ENCODE results near the gene MEIS2.

MEIS2 gene

DNA sequence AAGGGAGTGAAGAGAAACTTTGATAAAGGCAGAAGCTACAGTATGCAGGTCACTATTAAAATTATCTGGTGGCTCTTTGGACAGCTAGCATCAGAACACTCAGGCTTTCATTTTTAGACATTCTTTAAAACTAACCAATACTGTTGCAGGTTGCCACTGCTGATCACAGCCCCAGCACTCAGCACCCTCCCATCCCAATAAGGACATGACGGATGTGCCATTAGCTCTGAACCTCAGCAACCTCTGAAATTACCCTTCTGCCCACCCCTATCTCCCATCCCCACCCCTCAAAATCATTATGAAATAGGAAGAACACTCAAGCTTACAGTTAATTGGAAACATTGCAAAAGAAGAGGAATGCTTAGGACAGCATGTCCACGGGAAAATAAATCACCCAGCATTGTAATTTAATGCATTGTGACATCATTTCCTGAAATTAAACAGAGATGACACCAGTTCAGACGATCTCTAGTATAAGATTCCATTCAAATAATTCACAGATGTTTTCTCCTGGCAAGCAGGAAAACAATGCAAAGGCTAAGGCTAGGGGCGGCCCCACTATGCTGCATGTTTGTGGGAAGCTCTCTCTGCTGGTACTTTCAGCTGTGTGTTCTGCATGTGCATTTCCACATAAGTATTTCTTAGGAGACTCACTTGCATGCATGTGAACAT, 71.6 kb downstream of the MEIS2 start:
- POLR2A ChIA-PET: interaction anchor here (0.6 kb wide), 1 partner anchor 17 kb away, joined by 3 read pairs; no protein-coding TSS in a partner anchor
- Histone ChIP-seq H3K36me3 (ENCODE audit: control insufficient read depth in 2 of 2, insufficient read depth in 1 of 2, low read length in 2 of 2) (no peaks in the 10 kb centered on the region), H3K9me3 (ENCODE audit: control insufficient read depth, insufficient read depth, low read depth, low read length) (no peaks in the 10 kb centered on the region), H3K4me3 (ENCODE audit: low read depth, low read length) (no peak overlapping the region), H3K27ac (ENCODE audit: extremely low read depth, low read depth, low read length) (no peak overlapping the region), H3K4me1 (ENCODE audit: control insufficient read depth, insufficient read depth, low read length) (peaks cover 5% of the 10 kb centered on the region; the same call in 1 of the 2 replicates)
- CTCF ChIA-PET: interaction anchor here (0.6 kb wide), 1 partner anchor 10 kb away, joined by 3 read pairs; no protein-coding TSS in a partner anchor
- TF ChIP-seq, protein P1, sequence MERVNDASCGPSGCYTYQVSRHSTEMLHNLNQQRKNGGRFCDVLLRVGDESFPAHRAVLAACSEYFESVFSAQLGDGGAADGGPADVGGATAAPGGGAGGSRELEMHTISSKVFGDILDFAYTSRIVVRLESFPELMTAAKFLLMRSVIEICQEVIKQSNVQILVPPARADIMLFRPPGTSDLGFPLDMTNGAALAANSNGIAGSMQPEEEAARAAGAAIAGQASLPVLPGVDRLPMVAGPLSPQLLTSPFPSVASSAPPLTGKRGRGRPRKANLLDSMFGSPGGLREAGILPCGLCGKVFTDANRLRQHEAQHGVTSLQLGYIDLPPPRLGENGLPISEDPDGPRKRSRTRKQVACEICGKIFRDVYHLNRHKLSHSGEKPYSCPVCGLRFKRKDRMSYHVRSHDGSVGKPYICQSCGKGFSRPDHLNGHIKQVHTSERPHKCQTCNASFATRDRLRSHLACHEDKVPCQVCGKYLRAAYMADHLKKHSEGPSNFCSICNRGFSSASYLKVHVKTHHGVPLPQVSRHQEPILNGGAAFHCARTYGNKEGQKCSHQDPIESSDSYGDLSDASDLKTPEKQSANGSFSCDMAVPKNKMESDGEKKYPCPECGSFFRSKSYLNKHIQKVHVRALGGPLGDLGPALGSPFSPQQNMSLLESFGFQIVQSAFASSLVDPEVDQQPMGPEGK (tag by site-specific recombination; IDR thresholded peaks at IDR 0.05): no peak

DNA sequence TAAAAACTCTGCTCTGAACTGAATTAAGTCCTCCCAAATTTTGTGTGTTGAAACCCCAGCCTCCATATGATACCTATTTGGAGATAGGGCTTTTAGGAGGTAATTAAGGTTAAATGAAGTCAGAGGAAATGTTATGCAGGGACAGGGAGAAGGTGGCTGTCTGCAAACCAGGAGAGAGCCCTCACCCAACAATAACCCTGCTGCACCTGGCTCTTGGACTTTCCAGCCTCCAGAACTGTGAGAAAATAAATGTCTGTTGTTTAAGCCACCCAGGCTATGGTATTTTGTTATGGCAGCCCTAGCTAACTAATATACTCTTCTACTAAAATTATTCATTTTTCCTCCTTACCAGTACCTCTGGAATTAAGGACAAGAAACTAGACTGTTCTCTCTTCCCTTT, 79.5 kb downstream of the MEIS2 start:
- H3K36me3 ChIP-seq (ENCODE audit: control insufficient read depth in 2 of 2, insufficient read depth in 1 of 2, low read length in 2 of 2): no peaks in the 10 kb centered on the region
- peak overlapping the region; percentile 73; the same call in 1 of the 2 replicates for H3K27ac ChIP-seq (ENCODE audit: extremely low read depth, low read depth, low read length)
- ChIA-PET POLR2A (no interaction called here), CTCF (interaction anchor here (0.6 to 0.9 kb wide), 2 partner anchors 80 to 582 kb away, joined by 5 to 6 read pairs; no protein-coding TSS in a partner anchor)
- H3K9me3 ChIP-seq (ENCODE audit: control insufficient read depth, insufficient read depth, low read depth, low read length): no peaks in the 10 kb centered on the region
- TF ChIP-seq SETDB1 (IDR thresholded peaks at IDR 0.05; ENCODE audit: insufficient read length, low read length) (peak; percentile 53), TRIM28 (IDR thresholded peaks at IDR 0.05; ENCODE audit: borderline replicate concordance, low read length) (no peak), ZNF423 (tag by site-specific recombination; IDR thresholded peaks at IDR 0.05) (no peak), MYNN (tag by site-specific recombination; IDR thresholded peaks at IDR 0.05; ENCODE audit: borderline replicate concordance) (no peak), ZSCAN23 (tag by site-specific recombination; IDR thresholded peaks at IDR 0.05) (no peak)
- no peak overlapping the region for H3K4me3 ChIP-seq (ENCODE audit: low read depth, low read length)
- H3K4me1 ChIP-seq (ENCODE audit: control insufficient read depth, insufficient read depth, low read length): peaks cover 10% of the 10 kb centered on the region

DNA sequence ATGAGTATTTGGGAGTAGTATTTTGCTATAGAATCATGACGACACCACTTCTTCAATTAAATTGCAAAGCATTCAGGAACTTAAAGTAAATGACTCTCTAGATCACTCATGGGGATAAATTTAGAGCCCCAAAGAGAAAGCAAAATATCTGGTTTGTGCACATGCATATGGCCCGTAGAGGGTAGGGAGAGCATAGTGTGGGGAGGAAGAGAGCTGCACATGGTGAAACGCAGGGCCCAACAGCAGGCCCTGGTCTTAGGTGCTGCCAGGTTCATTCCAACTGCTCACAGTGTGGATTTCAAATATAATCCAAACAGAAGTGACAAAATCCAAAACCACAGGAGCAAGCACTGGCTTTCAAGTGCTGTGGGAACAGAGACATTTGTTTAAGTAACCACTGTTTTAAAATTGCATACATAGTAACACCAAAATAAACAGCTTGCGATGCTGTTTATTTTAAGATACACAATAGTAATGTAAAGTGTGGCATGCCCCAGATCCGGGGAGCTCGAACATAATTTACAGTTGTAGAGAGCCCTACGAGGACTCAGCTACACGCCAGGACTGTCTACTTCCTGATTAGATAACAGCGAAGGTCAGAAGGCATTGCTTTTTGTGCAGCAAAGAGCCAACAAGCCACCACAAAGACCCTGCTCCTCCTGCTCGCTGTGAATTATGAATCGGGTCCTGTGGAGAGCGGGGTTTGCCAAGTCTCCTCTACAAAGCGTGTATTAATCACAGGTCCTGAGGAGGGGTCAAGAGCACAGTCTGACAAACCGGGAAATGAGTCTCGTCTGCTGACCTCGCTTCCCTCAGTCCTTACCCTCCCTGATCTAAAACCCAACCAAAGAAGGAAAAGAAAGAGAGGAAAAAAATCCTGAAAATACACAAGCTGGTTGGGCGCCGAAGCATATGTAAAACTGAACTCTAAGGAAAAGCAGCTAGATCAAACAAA, 80.6 kb downstream of the MEIS2 start:
- CTCF ChIA-PET: interaction anchor here (0.9 kb wide), 1 partner anchor 81 kb away, joined by 5 read pairs; no protein-coding TSS in a partner anchor
- Histone ChIP-seq H3K9me3 (ENCODE audit: control insufficient read depth, insufficient read depth, low read depth, low read length) (no peaks in the 10 kb centered on the region), H3K36me3 (ENCODE audit: control insufficient read depth in 2 of 2, insufficient read depth in 1 of 2, low read length in 2 of 2) (no peaks in the 10 kb centered on the region), H3K4me3 (ENCODE audit: low read depth, low read length) (no peak overlapping the region), H3K4me1 (ENCODE audit: control insufficient read depth, insufficient read depth, low read length) (peaks cover 13% of the 10 kb centered on the region), H3K27ac (ENCODE audit: extremely low read depth, low read depth, low read length) (peak overlapping the region; percentile 73)
- POLR2A ChIA-PET: no interaction called here
- peak; percentile 72; the same call in 1 of the 2 replicates for TF ChIP-seq TRIM28 (IDR thresholded peaks at IDR 0.05; ENCODE audit: borderline replicate concordance, low read length)
- TF ChIP-seq ZNF626 (tag by site-specific recombination; IDR thresholded peaks at IDR 0.05): no peak
- TF ChIP-seq ZNF670 (tag by site-specific recombination; IDR thresholded peaks at IDR 0.05; ENCODE audit: low read depth): no peak
- peak; percentile 35; the same call in 1 of the 2 replicates for TF ChIP-seq ZNF600 (tag by site-specific recombination; IDR thresholded peaks at IDR 0.05)
- TF ChIP-seq ZNF266 (tag by site-specific recombination; IDR thresholded peaks at IDR 0.05; ENCODE audit: low read depth): peak; percentile 98
- TF ChIP-seq, protein P2, sequence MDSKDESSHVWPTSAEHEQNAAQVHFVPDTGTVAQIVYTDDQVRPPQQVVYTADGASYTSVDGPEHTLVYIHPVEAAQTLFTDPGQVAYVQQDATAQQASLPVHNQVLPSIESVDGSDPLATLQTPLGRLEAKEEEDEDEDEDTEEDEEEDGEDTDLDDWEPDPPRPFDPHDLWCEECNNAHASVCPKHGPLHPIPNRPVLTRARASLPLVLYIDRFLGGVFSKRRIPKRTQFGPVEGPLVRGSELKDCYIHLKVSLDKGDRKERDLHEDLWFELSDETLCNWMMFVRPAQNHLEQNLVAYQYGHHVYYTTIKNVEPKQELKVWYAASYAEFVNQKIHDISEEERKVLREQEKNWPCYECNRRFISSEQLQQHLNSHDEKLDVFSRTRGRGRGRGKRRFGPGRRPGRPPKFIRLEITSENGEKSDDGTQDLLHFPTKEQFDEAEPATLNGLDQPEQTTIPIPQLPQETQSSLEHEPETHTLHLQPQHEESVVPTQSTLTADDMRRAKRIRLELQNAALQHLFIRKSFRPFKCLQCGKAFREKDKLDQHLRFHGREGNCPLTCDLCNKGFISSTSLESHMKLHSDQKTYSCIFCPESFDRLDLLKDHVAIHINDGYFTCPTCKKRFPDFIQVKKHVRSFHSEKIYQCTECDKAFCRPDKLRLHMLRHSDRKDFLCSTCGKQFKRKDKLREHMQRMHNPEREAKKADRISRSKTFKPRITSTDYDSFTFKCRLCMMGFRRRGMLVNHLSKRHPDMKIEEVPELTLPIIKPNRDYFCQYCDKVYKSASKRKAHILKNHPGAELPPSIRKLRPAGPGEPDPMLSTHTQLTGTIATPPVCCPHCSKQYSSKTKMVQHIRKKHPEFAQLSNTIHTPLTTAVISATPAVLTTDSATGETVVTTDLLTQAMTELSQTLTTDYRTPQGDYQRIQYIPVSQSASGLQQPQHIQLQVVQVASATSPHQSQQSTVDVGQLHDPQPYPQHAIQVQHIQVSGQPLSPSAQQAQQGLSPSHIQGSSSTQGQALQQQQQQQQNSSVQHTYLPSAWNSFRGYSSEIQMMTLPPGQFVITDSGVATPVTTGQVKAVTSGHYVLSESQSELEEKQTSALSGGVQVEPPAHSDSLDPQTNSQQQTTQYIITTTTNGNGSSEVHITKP (tag by site-specific recombination; IDR thresholded peaks at IDR 0.05): peak; percentile 60
- TF ChIP-seq ZNF174 (tag by site-specific recombination; IDR thresholded peaks at IDR 0.05): no peak
- TF ChIP-seq ZNF211 (tag by site-specific recombination; IDR thresholded peaks at IDR 0.05; ENCODE audit: low read depth): no peak
- TF ChIP-seq ZIC2 (tag by site-specific recombination; IDR thresholded peaks at IDR 0.05): peak; percentile 57; the same call in 1 of the 2 replicates
- peak; percentile 52 for TF ChIP-seq SP7 (tag by site-specific recombination; IDR thresholded peaks at IDR 0.05)
- TF ChIP-seq, protein P3, sequence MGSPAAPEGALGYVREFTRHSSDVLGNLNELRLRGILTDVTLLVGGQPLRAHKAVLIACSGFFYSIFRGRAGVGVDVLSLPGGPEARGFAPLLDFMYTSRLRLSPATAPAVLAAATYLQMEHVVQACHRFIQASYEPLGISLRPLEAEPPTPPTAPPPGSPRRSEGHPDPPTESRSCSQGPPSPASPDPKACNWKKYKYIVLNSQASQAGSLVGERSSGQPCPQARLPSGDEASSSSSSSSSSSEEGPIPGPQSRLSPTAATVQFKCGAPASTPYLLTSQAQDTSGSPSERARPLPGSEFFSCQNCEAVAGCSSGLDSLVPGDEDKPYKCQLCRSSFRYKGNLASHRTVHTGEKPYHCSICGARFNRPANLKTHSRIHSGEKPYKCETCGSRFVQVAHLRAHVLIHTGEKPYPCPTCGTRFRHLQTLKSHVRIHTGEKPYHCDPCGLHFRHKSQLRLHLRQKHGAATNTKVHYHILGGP (tag by site-specific recombination; IDR thresholded peaks at IDR 0.05): no peak
- TF ChIP-seq ZBTB20 (tag by site-specific recombination; IDR thresholded peaks at IDR 0.05): no peak
- no peak for TF ChIP-seq ZNF747 (tag by site-specific recombination; IDR thresholded peaks at IDR 0.05)
- no peak for TF ChIP-seq ZNF530 (tag by site-specific recombination; IDR thresholded peaks at IDR 0.05; ENCODE audit: low read depth)
- TF ChIP-seq ZNF335 (tag by site-specific recombination; conservative IDR thresholded peaks at IDR 0.05): peak; percentile 65
- no peak for TF ChIP-seq ZNF350 (tag by site-specific recombination; IDR thresholded peaks at IDR 0.05)

Measured in HEK293 (cell line).